Skeletal muscle satellite cell (primary cell): ENCODE measurements around the gene NKAPD1. TPM values are rescaled to one million over a fixed set of nuclear protein-coding genes. Genes with fewer than 3 reads are reported as not detected.

Experiments used
- H3K27me3 ChIP-seq: 2 replicates; pipeline ENCODE4 v1.7.0; 2013; ENCODE audit warnings: low read length; ENCODE audit not compliant: control insufficient read depth, insufficient read depth
- H3K36me3 ChIP-seq: 2 replicates; pipeline ENCODE4 v1.7.0; 2013; ENCODE audit warnings: mild to moderate bottlenecking, control low read depth, low read length; ENCODE audit not compliant: insufficient read depth
- H3K4me1 ChIP-seq: 2 replicates; pipeline ENCODE4 v1.7.0; 2013; ENCODE audit warnings: low read length; ENCODE audit not compliant: control insufficient read depth, insufficient read depth
- H3K4me2 ChIP-seq: 2 replicates; pipeline ENCODE4 v1.7.0; 2013; ENCODE audit warnings: mild to moderate bottlenecking, low read length
- H3K4me3 ChIP-seq: 2 replicates; pipeline ENCODE4 v1.7.0; 2013; ENCODE audit warnings: low read length
- H3K9ac ChIP-seq: 2 replicates; pipeline ENCODE4 v1.7.0; 2013; ENCODE audit warnings: mild to moderate bottlenecking, low read depth, low read length, moderate library complexity
- H3K9me3 ChIP-seq: replicated peaks from 2 replicates; pipeline ENCODE4 v1.7.0; 2013; ENCODE audit warnings: mild to moderate bottlenecking, control low read depth, low read length
- small RNA-seq: library from RNA; depleted of rRNA; stranded (forward); fragments of <200 nt; gene quantifications from one replicate; pipeline ENCODE3, GENCODE V24; 2012

Gene NKAPD1

GRCh38 chr11:112123129-112123528 lies 49.0 kb downstream of the NKAPD1 start:
- no peaks in the 10 kb centered on the region for H3K27me3 ChIP-seq
- H3K36me3 ChIP-seq: no peaks in the 10 kb centered on the region
- H3K4me3 ChIP-seq: no peak overlapping the region
- H3K9me3 ChIP-seq: no peaks in the 10 kb centered on the region
- H3K4me2 ChIP-seq: no peak overlapping the region
- peaks cover 20% of the 10 kb centered on the region for H3K4me1 ChIP-seq
- H3K9ac ChIP-seq: no peak overlapping the region

DNA sequence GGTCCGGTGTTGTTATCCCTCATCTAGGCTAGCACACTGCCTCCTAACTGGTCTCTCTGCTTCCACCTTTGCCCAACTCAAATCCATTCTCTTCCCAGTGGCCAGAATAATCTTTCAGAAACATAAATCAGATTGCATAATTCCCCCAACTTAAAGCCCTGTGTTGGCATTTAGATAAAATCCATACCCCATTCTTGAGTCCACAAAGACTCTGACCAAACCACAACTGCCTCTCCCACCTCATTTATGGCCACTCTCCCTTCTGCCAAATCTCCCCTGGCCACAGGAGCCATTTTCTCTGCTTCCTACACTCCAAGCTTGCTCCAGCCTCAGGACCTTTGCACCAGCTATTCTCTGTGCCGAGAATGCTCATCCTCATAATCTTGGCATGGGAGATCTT lies 53.0 kb downstream of the NKAPD1 start:
- no peak overlapping the region for H3K4me3 ChIP-seq
- H3K27me3 ChIP-seq: no peaks in the 10 kb centered on the region
- no peaks in the 10 kb centered on the region for H3K36me3 ChIP-seq
- H3K9ac ChIP-seq: no peak overlapping the region
- H3K4me1 ChIP-seq: peaks cover 12% of the 10 kb centered on the region
- no peaks in the 10 kb centered on the region for H3K9me3 ChIP-seq
- no peak overlapping the region for H3K4me2 ChIP-seq

GRCh38 chr11:112128483-112129121 lies 54.5 kb downstream of the NKAPD1 start:
- Histone ChIP-seq H3K27me3 (no peaks in the 10 kb centered on the region), H3K4me2 (peak overlapping the region; percentile 21), H3K9ac (no peak overlapping the region), H3K36me3 (no peaks in the 10 kb centered on the region), H3K9me3 (no peaks in the 10 kb centered on the region), H3K4me3 (no peak overlapping the region), H3K4me1 (peaks cover 9% of the 10 kb centered on the region)

- Histone ChIP-seq H3K4me2 (no peak overlapping the region), H3K9me3 (no peaks in the 10 kb centered on the region), H3K4me3 (no peak overlapping the region), H3K27me3 (no peaks in the 10 kb centered on the region), H3K36me3 (no peaks in the 10 kb centered on the region), H3K9ac (no peak overlapping the region), H3K4me1 (peaks cover 9% of the 10 kb centered on the region)
Observed at GRCh38 chr11:112129656-112130055, 55.6 kb downstream of the NKAPD1 start.

GRCh38 chr11:112132737-112133136 lies 58.6 kb downstream of the NKAPD1 start:
- Histone ChIP-seq H3K4me2 (no peak overlapping the region), H3K9me3 (no peaks in the 10 kb centered on the region), H3K27me3 (no peaks in the 10 kb centered on the region), H3K4me3 (no peak overlapping the region), H3K36me3 (no peaks in the 10 kb centered on the region), H3K9ac (no peak overlapping the region), H3K4me1 (peaks cover 9% of the 10 kb centered on the region)

DNA sequence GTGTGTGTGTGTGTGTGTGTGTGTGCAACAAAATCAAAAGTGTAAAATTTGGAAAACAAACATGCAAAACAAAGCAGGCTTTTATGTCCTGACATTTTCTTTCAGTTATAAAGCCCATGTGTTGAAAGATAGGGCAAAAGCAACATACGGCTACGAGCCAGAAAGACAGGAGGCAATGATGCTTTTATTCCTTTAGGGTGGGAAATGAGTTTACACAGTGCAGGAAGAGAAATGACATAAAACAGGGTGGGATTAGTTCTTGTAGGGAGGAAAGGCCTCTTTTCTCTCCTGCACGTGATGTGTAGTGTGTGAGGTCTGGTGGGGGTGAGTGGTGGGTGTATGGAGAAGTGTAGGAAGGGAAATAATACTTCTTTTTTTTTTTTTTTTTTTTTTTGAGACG lies 60.4 kb downstream of the NKAPD1 start:
- no peaks in the 10 kb centered on the region for H3K27me3 ChIP-seq
- H3K4me1 ChIP-seq: no peaks in the 10 kb centered on the region
- no peak overlapping the region for H3K4me2 ChIP-seq
- H3K9me3 ChIP-seq: no peaks in the 10 kb centered on the region
- no peaks in the 10 kb centered on the region for H3K36me3 ChIP-seq
- H3K9ac ChIP-seq: no peak overlapping the region
- no peak overlapping the region for H3K4me3 ChIP-seq

Small RNAs within 50 kb of the gene (small RNA-seq; reads per million reads assigned to genes)
- not detected for gene AP000907.3
- gene RNU6-893P: not detected
